K562 (cell line): ENCODE data around the gene FBP2. TPM values are rescaled to one million over a fixed set of nuclear protein-coding genes. Genes with fewer than 3 reads are reported as not detected.

Experiments
- BCOR ChIP-seq: fragments of 450-650 bp; IDR thresholded peaks from 2 replicates; pipeline ENCODE4 v1.6.1; 2016
- CBFA2T2 ChIP-seq: fragments of 450-650 bp; conservative IDR thresholded peaks from 2 replicates; pipeline ENCODE4 v1.6.1; 2017; ENCODE audit warnings: mild to moderate bottlenecking
- CREM ChIP-seq: IDR thresholded peaks from 2 replicates; pipeline ENCODE4 v1.6.1; 2014; ENCODE audit warnings: antibody characterized with exemption, low read depth
- CSDE1 ChIP-seq, 2 experiments: fragments of 450-650 bp; IDR thresholded peaks; 2 replicates each; pipeline ENCODE4 v1.6.1; 2016; ENCODE audit warnings: mild to moderate bottlenecking in 1 of 2
- FOXA3 ChIP-seq, 2 experiments: fragments of 450-650 bp in 1 of 2; sonication (generic) in 1 of 2; formaldehyde crosslinking; IDR thresholded peaks in 1 of 2; conservative IDR thresholded peaks in 1 of 2; 2 replicates each; pipeline versions ENCODE4 v1.4.0 to v1.8.0; 2020 to 2022; ENCODE audit warnings: mild to moderate bottlenecking in 2 of 2, missing genetic modification reagents in 1 of 2
- ILF3 ChIP-seq: fragments of 450-650 bp; IDR thresholded peaks from 2 replicates; pipeline ENCODE4 v1.6.1; 2018; ENCODE audit warnings: antibody characterized with exemption, mild to moderate bottlenecking, moderate library complexity, borderline replicate concordance
- KLF10 ChIP-seq: fragments of 250-450 bp; sonication (Bioruptor Pico); IDR thresholded peaks from 2 replicates; pipeline ENCODE4 v1.6.1; 2021; ENCODE audit warnings: matching md5 sums
- LARP7 ChIP-seq: fragments of 450-650 bp; IDR thresholded peaks from 2 replicates; pipeline ENCODE4 v1.6.1; 2016
- MAZ ChIP-seq, 2 experiments: fragments of 450-650 bp in 1 of 2; sonication (generic) in 1 of 2; formaldehyde crosslinking; IDR thresholded peaks in 1 of 2; conservative IDR thresholded peaks in 1 of 2; 2 replicates each; pipeline versions ENCODE4 v1.4.0 to v1.5.0; 2020; ENCODE audit warnings: mild to moderate bottlenecking in 1 of 2, missing genetic modification reagents in 1 of 2
- MCM2 ChIP-seq: fragments of 450-650 bp; IDR thresholded peaks from 2 replicates; pipeline ENCODE4 v1.6.1; 2017; ENCODE audit warnings: low read depth, mild to moderate bottlenecking
- NCOA1 ChIP-seq: fragments of 450-650 bp; IDR thresholded peaks from 2 replicates; pipeline ENCODE4 v1.6.1; 2016; ENCODE audit warnings: low read depth
- SRSF1 ChIP-seq: fragments of 200-400 bp; formaldehyde crosslinking; IDR thresholded peaks from 2 replicates; pipeline ENCODE4 v1.6.1; 2017; ENCODE audit warnings: mild to moderate bottlenecking, low read depth, low read length, moderate library complexity
- TFAP4 ChIP-seq: sonication (generic); formaldehyde crosslinking; IDR thresholded peaks from 2 replicates; pipeline ENCODE4 v1.8.0; 2022; ENCODE audit warnings: missing genetic modification reagents, mild to moderate bottlenecking, moderate library complexity, borderline replicate concordance
- YBX1 ChIP-seq: fragments of 450-650 bp; IDR thresholded peaks from 2 replicates; pipeline ENCODE4 v1.7.1; 2016; ENCODE audit warnings: mild to moderate bottlenecking
- ZC3H4 ChIP-seq: sonication (generic); formaldehyde crosslinking; IDR thresholded peaks from 2 replicates; pipeline ENCODE4 v1.9.0; 2021; ENCODE audit warnings: missing genetic modification reagents, borderline replicate concordance
- ZKSCAN8 ChIP-seq: fragments of 200-800 bp; sonication (Bioruptor generic); IDR thresholded peaks from 2 replicates; pipeline ENCODE4 v1.6.1; 2016; ENCODE audit warnings: missing genetic modification characterization, missing compliant biosample characterization
- ZNF431 ChIP-seq: sonication (generic); formaldehyde crosslinking; IDR thresholded peaks from 2 replicates; pipeline ENCODE4 v1.8.0; 2022; ENCODE audit warnings: mild to moderate bottlenecking, missing genetic modification reagents
- polyA plus RNA-seq, 8 experiments: library from polyadenylated mRNA; depleted of rRNA in 4 of 8; stranded (reverse) in 5 of 8; unstranded in 3 of 8; fragments of >200 nt; fragmentation: Nextera tagmentation in 2 of 8; fragmentation: Illumina TruSeq in 1 of 8; extraction: Ambion mirVana in 2 of 8; extraction: Trizol in 1 of 8; gene quantifications; 2 replicates each; pipeline versions ENCODE4 v1.2.1 to v1.2.3, GENCODE V29; 2011 to 2014; ENCODE audit warnings: inconsistent platforms in 1 of 8, missing spikeins in 1 of 8
- total RNA-seq, 7 experiments: library from RNA; depleted of rRNA in 6 of 7; stranded (reverse); fragments of >200 nt in 6 of 7; fragmentation: Illumina TruSeq in 2 of 7; extraction: Trizol in 2 of 7; gene quantifications; 2 replicates each; pipeline versions ENCODE4 v1.2.1 to v1.2.3, GENCODE V29; 2011 to 2021; ENCODE audit warnings: low replicate concordance in 1 of 7
- TF ChIP-seq, protein P1 (sequence below): fragments of 250-450 bp; sonication (Bioruptor Pico); IDR thresholded peaks from 2 replicates; pipeline ENCODE4 v1.8.0; 2021; ENCODE audit warnings: moderate library complexity, mild to moderate bottlenecking, inconsistent platforms
- TF ChIP-seq, protein P2 (sequence below), 3 experiments: IDR thresholded peaks in 2 of 3; conservative IDR thresholded peaks in 1 of 3; 2 replicates each; pipeline ENCODE4 v1.5.1; 2011 to 2012; ENCODE audit warnings: low read length in 3 of 3, mild to moderate bottlenecking in 3 of 3, control low read depth in 2 of 3, improper control_type of control experiment in 1 of 3, inconsistent platforms in 1 of 3, low read depth in 1 of 3, mixed read lengths in 1 of 3, moderate library complexity in 1 of 3; ENCODE audit not compliant: insufficient read depth in 2 of 3
- TF ChIP-seq, protein P3 (sequence below): fragments of 250-450 bp; sonication (Bioruptor Pico); IDR thresholded peaks from 2 replicates; pipeline ENCODE4 v1.4.0; 2020; ENCODE audit warnings: mild to moderate bottlenecking, moderate library complexity, borderline replicate concordance
- TF ChIP-seq, protein P4 (sequence below): fragments of 450-650 bp; IDR thresholded peaks from 2 replicates; pipeline ENCODE4 v1.6.1; 2016; ENCODE audit warnings: low read depth, mild to moderate bottlenecking, moderate library complexity

The FBP2 gene
- total and polyA plus RNA-seq, 9 of the 15 experiments (the other 6 are each of a cell fraction or from before 2014, with no cell fraction given) = 0.06 TPM; not detected in 7

- TF ChIP-seq NCOA1 = no peak
- TF ChIP-seq CREM = 0 out of 2 replicates have a peak, but pooled peaks have one; percentile 37
- TF ChIP-seq BCOR = no peak
- TF ChIP-seq CSDE1 (IDR thresholded peaks at IDR 0.05) = no peak
- TF ChIP-seq, protein P1, sequence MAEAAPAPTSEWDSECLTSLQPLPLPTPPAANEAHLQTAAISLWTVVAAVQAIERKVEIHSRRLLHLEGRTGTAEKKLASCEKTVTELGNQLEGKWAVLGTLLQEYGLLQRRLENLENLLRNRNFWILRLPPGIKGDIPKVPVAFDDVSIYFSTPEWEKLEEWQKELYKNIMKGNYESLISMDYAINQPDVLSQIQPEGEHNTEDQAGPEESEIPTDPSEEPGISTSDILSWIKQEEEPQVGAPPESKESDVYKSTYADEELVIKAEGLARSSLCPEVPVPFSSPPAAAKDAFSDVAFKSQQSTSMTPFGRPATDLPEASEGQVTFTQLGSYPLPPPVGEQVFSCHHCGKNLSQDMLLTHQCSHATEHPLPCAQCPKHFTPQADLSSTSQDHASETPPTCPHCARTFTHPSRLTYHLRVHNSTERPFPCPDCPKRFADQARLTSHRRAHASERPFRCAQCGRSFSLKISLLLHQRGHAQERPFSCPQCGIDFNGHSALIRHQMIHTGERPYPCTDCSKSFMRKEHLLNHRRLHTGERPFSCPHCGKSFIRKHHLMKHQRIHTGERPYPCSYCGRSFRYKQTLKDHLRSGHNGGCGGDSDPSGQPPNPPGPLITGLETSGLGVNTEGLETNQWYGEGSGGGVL (CRISPR knock-in tag) = no peak
- TF ChIP-seq KLF10 (CRISPR knock-in tag) = no peak
- TF ChIP-seq, protein P2, sequence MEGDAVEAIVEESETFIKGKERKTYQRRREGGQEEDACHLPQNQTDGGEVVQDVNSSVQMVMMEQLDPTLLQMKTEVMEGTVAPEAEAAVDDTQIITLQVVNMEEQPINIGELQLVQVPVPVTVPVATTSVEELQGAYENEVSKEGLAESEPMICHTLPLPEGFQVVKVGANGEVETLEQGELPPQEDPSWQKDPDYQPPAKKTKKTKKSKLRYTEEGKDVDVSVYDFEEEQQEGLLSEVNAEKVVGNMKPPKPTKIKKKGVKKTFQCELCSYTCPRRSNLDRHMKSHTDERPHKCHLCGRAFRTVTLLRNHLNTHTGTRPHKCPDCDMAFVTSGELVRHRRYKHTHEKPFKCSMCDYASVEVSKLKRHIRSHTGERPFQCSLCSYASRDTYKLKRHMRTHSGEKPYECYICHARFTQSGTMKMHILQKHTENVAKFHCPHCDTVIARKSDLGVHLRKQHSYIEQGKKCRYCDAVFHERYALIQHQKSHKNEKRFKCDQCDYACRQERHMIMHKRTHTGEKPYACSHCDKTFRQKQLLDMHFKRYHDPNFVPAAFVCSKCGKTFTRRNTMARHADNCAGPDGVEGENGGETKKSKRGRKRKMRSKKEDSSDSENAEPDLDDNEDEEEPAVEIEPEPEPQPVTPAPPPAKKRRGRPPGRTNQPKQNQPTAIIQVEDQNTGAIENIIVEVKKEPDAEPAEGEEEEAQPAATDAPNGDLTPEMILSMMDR (IDR thresholded peaks at IDR 0.05 in 2 of 3, conservative IDR thresholded peaks at IDR 0.05 in 1 of 3; ENCODE audit: insufficient read depth in 2 of 3, low read depth in 1 of 3, low read length in 3 of 3) = peak; percentile 73 to 81 (median 81)
- TF ChIP-seq MAZ (CRISPR knock-in tag; conservative IDR thresholded peaks at IDR 0.05 in 1 of 2, IDR thresholded peaks at IDR 0.05 in 1 of 2) = peak in 1 of 2 experiments; percentile 69; a peak in 2 of 4 replicates
- TF ChIP-seq, protein P3, sequence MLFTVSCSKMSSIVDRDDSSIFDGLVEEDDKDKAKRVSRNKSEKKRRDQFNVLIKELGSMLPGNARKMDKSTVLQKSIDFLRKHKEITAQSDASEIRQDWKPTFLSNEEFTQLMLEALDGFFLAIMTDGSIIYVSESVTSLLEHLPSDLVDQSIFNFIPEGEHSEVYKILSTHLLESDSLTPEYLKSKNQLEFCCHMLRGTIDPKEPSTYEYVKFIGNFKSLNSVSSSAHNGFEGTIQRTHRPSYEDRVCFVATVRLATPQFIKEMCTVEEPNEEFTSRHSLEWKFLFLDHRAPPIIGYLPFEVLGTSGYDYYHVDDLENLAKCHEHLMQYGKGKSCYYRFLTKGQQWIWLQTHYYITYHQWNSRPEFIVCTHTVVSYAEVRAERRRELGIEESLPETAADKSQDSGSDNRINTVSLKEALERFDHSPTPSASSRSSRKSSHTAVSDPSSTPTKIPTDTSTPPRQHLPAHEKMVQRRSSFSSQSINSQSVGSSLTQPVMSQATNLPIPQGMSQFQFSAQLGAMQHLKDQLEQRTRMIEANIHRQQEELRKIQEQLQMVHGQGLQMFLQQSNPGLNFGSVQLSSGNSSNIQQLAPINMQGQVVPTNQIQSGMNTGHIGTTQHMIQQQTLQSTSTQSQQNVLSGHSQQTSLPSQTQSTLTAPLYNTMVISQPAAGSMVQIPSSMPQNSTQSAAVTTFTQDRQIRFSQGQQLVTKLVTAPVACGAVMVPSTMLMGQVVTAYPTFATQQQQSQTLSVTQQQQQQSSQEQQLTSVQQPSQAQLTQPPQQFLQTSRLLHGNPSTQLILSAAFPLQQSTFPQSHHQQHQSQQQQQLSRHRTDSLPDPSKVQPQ (CRISPR knock-in tag) = no peak
- TF ChIP-seq YBX1 = no peak
- no peak for TF ChIP-seq MCM2
- TF ChIP-seq ZKSCAN8 = no peak
- TF ChIP-seq ILF3 = no peak
- TF ChIP-seq FOXA3 (CRISPR knock-in tag; conservative IDR thresholded peaks at IDR 0.05 in 1 of 2, IDR thresholded peaks at IDR 0.05 in 1 of 2) = no peak
- no peak for TF ChIP-seq SRSF1
- no peak for TF ChIP-seq LARP7
- TF ChIP-seq, protein P4, sequence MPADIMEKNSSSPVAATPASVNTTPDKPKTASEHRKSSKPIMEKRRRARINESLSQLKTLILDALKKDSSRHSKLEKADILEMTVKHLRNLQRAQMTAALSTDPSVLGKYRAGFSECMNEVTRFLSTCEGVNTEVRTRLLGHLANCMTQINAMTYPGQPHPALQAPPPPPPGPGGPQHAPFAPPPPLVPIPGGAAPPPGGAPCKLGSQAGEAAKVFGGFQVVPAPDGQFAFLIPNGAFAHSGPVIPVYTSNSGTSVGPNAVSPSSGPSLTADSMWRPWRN = no peak
- no peak for TF ChIP-seq CBFA2T2
- no peak for TF ChIP-seq ZC3H4 (CRISPR knock-in tag)
- TF ChIP-seq TFAP4 = peak; percentile 48
- no peak for TF ChIP-seq ZNF431
Observed at GRCh38 chr9:94623253-94623652, 29.6 kb upstream of the FBP2 start (continued).
